Measurements from ENCODE around the gene HPS4.
"Not testable (repeated sequence)": the region's sequence is repeated elsewhere in the genome, so short reads cannot be mapped to it uniquely, and the experiment has no call there.

HPS4 gene

DNA sequence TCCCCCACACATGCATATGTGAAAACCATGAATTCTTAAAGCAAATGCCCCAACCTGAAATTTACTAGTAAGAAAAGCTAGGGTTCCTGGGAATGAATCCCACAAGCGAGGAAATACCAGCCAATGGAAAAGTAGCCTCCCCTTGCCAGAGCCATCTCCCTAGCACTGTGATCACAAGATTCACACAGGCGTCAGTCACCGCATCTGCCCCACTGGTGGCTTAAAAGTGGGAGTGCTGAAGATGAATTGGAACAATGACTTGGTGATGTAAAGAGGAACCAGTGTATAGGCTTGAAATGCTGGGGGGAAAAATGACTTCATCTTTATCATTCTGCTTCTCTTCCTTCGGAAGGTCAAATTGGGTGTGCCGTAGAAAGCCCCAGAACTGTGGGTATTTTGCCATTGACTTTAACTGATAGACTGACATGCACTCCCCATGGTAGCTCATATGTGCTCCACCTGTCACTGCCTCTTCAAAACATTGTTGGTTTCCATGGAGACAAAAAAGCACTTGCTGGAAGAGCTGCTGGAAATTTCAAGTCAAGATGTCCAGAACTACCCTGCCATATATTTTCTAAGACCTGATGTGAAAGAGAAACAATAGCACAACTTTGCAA lies 73.8 kb downstream of the HPS4 start:
- TF ChIP-seq, protein P1, sequence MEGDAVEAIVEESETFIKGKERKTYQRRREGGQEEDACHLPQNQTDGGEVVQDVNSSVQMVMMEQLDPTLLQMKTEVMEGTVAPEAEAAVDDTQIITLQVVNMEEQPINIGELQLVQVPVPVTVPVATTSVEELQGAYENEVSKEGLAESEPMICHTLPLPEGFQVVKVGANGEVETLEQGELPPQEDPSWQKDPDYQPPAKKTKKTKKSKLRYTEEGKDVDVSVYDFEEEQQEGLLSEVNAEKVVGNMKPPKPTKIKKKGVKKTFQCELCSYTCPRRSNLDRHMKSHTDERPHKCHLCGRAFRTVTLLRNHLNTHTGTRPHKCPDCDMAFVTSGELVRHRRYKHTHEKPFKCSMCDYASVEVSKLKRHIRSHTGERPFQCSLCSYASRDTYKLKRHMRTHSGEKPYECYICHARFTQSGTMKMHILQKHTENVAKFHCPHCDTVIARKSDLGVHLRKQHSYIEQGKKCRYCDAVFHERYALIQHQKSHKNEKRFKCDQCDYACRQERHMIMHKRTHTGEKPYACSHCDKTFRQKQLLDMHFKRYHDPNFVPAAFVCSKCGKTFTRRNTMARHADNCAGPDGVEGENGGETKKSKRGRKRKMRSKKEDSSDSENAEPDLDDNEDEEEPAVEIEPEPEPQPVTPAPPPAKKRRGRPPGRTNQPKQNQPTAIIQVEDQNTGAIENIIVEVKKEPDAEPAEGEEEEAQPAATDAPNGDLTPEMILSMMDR (conservative IDR thresholded peaks at IDR 0.05; ENCODE audit: control insufficient read depth, insufficient read depth, low read depth, low read length): no peak
- DNase-seq (ENCODE audit: low read depth): no peak
- no peak overlapping the region for H3K4me3 ChIP-seq (ENCODE audit: control insufficient read depth, low read depth, low read length)

GRCh38 chr22:26408562-26409220 lies 74.9 kb downstream of the HPS4 start:
- not testable (repeated sequence) for DNase-seq (ENCODE audit: low read depth)

GRCh38 chr22:26406118-26406517 lies 77.5 kb downstream of the HPS4 start:
- no peak overlapping the region for H3K4me3 ChIP-seq (ENCODE audit: control insufficient read depth, low read depth, low read length)
- peak; percentile 79 for DNase-seq (ENCODE audit: low read depth)
- TF ChIP-seq, protein P1 (conservative IDR thresholded peaks at IDR 0.05; ENCODE audit: control insufficient read depth, insufficient read depth, low read depth, low read length): no peak

More at GRCh38 chr22:26408562-26409220, 74.9 kb downstream of the HPS4 start:
- not testable (repeated sequence) for H3K4me3 ChIP-seq (ENCODE audit: control insufficient read depth, low read depth, low read length)

DNA sequence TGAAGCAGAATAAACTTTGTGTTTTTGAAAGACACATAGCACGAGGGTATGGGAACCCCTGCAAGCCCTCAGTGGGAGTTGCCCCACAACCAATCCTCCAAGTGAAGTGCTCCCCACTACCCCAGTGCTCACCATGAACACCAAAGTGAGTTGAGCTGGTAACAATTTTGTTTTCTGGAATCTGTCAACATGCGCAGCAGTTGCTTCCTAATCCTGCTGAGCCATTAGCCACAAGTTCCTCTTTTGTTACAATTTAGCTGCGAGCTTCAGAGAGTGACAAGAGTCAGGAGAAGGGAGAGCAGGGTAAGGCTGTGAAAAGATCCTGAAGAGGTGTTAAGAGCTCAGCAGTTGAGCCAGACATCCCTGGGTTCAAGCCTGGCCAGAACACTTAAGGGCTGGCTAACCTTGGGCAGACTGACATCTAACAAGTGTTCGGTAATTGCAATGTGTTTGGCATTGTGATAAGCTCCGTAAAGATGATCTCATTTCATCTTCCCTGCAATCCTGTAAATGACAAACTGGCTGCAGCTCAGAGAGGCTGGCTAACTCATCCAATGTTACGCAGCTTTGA lies 78.6 kb downstream of the HPS4 start:
- no peak overlapping the region for H3K4me3 ChIP-seq (ENCODE audit: control insufficient read depth, low read depth, low read length)
- TF ChIP-seq, protein P1 (conservative IDR thresholded peaks at IDR 0.05; ENCODE audit: control insufficient read depth, insufficient read depth, low read depth, low read length): no peak
- peak; percentile 8 for DNase-seq (ENCODE audit: low read depth)

DNA sequence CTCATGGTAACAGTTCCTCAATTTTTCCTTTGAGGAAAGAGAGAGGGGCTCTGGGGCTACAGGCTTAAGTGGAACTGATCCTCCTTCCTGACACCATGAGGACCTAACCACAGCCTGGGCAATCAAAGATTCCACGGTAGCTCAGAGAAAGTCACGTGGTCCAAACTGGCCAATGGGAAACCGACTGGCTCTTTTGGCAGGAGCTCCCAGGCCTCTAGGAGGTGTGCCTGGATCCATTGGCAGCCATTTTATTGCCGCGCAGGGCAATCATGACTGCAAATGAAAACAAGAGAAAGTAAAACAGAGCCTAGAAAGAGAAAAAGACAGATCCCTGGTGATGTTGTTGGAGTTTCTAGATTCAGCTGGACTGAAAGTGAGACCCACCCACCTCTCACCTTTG lies 81.9 kb downstream of the HPS4 start:
- no peak overlapping the region for H3K4me3 ChIP-seq (ENCODE audit: control insufficient read depth, low read depth, low read length)
- TF ChIP-seq, protein P1 (conservative IDR thresholded peaks at IDR 0.05; ENCODE audit: control insufficient read depth, insufficient read depth, low read depth, low read length): no peak
- no peak for DNase-seq (ENCODE audit: low read depth)
